GM21381 (cell line): ENCODE measurements around the gene SLC17A5.
"Not testable (repeated sequence)": the region's sequence is repeated elsewhere in the genome, so short reads cannot be mapped to it uniquely, and the experiment has no call there.

Experiments used
- ATAC-seq: cut with Tn5 transposase; IDR thresholded peaks from one replicate; pipeline ENCODE4 v1.9.1; 2021; ENCODE audit warnings: mild to moderate bottlenecking, moderate library complexity; ENCODE audit not compliant: unreplicated experiment

SLC17A5 gene

GRCh38 chr6:73623480-73623879, 30.3 kb downstream of the SLC17A5 start:
- ATAC-seq = not testable (repeated sequence)

GRCh38 chr6:73618082-73618481, 35.7 kb downstream of the SLC17A5 start:
- ATAC-seq = not testable (repeated sequence)

GRCh38 chr6:73614802-73615201, 39.0 kb downstream of the SLC17A5 start:
- ATAC-seq = no peak

DNA sequence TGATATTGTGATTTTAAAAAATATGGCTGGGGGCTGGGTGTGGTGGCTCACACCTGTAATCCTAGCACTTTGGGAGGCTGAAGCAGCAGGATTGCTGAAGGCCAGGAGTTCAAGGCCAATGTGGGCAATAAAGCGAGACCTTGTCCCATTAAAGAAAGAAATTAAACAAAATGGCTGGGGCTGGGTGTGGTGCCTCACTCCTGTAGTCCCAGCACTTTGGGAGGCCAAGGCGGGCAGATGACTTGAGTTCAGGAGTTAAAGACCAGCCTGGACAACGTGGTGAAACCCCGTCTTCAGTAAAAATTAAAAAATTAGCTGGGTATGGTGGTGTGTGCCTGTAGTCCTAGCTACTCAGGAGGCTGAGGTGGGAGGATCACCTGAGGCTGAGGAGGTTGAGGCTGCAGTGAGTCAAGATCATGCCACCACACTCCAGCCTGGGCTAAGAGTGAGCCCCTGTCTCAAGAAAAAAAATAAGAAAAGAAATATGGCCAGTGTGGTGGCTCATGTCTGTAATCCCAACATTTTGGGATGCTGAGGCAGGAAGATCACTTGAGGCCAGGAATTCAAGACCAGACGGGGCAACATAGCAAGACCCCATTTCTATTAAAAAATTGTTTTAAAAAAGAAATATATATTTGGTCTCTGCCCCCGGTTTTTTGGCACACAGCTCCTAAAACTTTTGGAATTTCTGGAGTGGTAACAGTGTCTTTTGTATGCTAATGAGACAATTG, 39.8 kb downstream of the SLC17A5 start:
- no peak for ATAC-seq

- ATAC-seq = no peak
Observed at GRCh38 chr6:73612611-73613010, 41.2 kb downstream of the SLC17A5 start.

GRCh38 chr6:73610444-73611275, 43.1 kb downstream of the SLC17A5 start:
- ATAC-seq = no peak

DNA sequence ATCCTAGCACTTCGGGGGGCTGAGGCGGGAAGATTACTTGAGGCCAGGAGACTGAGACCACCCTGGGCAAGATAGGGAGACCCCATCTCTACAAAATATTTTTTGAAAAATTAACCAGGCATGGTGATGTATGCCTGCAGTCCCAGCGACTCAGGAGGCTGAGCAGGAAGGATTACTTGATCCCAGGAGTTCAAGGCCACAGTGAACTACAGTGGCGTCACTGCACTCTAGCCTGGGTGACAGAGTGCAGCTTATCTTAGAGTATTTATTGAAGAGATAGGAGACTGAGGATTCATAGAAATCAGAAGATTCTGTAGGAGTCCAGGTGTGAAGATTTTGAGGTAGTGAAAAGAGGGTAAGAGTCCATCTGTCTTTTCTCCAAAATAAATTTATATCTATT, 45.0 kb downstream of the SLC17A5 start:
- no peak for ATAC-seq

DNA sequence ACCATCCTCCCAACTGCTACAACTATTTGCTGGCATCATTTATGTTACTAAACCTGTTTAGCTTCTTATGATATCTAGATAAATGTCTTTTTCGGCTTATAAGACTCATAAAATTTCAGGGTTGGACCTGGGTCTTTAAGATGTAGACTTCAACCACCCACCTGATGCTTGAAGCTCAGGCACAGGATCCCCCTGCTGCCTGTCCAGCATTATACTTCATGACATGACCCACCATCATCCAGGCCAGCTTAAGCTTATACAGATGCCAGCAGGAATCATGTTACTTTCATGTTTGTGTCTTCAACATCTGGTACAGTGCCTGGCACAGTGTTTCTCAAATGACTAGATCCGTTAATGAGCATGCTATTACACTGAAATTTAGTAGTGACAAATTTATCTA, 47.4 kb downstream of the SLC17A5 start:
- no peak for ATAC-seq

DNA sequence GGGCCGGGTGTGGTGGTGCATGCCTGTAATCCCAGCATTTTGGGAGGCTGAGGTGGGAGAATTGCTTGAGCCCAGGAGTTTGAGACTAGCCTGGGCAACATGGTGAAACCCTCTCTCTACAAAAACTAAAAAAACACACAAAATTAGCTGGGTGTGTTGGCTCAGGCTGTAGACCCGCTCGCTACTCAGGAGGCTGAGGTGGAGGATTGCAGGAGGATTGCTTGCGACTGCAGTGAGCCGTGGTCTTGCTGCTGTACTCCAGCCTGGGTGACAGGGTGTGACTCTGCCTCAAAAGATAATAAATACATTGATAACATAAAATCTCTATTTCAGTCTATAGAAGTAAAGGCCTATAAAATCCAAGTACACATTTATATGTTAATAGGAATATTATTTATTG, 49.3 kb downstream of the SLC17A5 start:
- ATAC-seq = no peak

- no peak for ATAC-seq
Observed at GRCh38 chr6:73604020-73604419, 49.8 kb downstream of the SLC17A5 start.

- ATAC-seq = peak; percentile 3
Observed at GRCh38 chr6:73586416-73586974, 67.3 kb downstream of the SLC17A5 start.

DNA sequence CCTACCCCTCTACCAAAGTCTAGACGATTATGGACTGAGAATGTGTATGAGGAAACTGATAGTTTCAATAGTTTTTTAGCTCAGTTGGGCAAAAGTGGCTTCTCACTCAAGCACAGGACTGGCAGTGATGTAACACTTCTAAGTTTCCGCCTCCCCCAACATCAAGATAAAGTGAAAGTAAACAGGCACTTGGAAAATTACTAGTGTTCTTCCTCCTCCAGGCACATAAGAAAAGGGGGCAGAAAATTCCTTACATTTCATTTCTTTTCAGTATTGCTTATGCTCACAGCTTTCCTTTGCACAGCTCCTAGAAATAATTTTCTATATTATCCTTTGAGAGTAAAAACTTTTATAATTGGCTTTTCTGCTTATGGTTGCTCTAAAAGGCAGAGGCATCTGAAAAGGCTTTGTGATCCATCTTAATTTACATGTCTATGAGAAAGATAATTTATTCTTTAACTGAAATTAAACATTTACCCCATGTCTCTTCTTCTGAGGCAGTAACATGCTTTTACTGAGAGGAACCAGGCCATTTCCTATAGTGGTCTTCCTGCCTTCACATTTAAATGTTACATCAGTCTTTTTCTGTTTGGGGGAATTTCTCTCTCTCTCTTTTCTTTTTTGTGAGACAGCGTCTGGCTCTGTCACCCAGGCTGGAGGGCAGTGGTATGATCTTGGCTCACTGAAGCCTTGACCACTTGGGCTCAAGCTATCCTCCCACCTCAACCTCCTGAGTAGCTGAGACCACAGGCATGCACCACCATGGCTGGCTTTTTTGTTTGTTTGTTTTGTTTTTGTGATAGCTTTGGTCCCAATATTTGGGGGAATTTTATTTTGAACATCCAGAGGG, 68.0 kb downstream of the SLC17A5 start:
- peak; percentile 83 for ATAC-seq

DNA sequence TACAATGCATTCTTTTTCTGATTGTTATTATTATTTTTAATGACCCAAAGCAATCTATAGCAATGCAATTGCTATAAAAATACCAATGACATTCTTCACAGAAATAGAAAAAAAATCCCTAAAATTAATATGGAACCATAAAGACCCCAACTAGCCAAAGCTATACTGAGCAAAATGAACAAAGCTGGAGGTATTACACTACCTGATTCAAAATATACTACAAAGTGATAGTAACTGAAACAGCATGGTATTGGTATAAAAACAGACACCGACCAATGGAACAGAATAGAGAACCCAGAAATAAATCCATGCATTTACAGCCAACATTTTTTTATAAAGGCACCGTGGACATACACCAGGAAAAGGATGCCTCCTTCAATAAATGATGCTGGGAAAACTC, 72.5 kb downstream of the SLC17A5 start:
- no peak for ATAC-seq

DNA sequence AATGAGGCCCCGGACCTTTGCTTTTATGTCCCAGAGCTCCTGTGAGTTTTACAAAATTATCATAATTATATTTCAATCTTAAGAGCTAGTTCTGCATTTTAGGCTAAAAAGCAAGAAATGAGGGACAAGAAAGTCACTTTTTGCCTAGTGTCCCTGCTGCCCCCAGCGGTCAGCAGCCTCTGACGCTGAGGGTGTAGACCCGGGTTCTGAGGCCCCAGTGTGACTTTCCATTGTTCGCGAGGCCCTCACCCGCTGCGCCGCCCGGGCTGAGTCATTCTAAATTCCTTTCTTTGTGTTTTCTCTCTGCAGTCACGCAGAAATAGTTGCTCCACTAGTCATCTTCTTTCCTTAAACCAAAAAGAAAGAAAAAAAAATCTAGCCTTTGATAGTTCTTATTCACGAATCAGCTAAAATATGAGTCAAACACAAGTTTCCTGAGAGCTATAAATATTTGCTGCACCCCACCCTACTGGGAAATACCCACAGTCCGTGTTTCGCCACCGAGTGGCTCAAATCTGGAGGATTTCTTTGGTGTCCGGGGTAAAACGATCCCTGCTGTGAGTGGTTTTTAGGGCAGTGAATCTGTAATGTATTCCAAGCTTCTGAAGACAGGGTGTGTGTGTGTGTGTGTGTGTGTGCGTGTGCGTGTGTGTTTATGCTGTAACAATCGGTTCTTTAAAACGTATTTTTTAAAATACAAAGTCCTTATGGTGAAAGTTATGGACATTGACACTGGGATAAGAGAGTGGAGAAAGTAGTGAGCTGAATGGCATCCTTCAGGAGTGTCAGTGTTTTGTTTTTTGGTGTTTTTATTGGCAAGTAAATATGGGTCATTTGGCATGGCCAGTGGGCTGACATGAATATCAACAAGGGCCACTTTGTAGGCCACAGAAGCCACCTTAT, 73.3 kb downstream of the SLC17A5 start:
- ATAC-seq = peak; percentile 73

- ATAC-seq = peak; percentile 39
Observed at GRCh38 chr6:73579851-73580246, 73.9 kb downstream of the SLC17A5 start.

DNA sequence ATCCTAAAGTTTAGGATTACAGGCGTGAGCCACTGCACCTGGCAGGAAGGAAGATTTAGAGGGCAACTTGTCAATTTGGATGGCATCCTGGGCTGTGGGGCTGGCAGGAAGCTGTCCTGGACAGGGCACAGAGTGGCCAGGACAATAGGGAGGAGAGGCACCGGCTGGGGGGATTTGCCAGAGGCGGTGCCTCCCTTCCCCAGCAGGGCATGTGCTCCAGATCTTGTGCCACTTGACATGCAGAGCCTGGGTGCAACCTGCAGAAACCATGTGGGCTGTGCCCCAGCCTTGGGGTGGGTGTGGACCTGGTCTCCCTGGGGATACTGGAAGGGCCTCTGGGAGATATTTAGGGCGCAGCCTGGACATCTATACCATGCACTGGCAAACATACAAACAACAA, 74.4 kb downstream of the SLC17A5 start:
- peak; percentile 3 for ATAC-seq

DNA sequence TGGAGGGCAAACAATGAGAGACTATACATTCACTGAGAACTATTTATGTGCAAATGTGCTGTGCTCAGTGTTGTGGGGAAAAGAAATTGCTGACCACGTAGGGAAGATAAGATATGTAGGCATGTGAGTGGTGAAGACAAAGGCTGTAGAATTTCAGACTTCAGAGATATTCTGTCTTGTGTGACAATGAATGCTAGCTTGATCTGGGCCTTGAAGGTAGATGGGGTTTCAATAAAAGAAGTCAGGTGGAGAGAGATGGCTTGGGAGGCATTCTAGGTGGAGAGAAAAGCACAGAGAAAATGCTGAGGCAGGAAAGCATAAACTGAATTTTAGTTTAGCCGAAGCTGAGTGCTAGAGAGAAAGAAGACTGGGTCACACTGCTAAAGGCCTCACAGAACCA, 76.1 kb downstream of the SLC17A5 start:
- ATAC-seq = no peak

GRCh38 chr6:73572531-73572930, 81.3 kb downstream of the SLC17A5 start:
- ATAC-seq = not testable (repeated sequence)

DNA sequence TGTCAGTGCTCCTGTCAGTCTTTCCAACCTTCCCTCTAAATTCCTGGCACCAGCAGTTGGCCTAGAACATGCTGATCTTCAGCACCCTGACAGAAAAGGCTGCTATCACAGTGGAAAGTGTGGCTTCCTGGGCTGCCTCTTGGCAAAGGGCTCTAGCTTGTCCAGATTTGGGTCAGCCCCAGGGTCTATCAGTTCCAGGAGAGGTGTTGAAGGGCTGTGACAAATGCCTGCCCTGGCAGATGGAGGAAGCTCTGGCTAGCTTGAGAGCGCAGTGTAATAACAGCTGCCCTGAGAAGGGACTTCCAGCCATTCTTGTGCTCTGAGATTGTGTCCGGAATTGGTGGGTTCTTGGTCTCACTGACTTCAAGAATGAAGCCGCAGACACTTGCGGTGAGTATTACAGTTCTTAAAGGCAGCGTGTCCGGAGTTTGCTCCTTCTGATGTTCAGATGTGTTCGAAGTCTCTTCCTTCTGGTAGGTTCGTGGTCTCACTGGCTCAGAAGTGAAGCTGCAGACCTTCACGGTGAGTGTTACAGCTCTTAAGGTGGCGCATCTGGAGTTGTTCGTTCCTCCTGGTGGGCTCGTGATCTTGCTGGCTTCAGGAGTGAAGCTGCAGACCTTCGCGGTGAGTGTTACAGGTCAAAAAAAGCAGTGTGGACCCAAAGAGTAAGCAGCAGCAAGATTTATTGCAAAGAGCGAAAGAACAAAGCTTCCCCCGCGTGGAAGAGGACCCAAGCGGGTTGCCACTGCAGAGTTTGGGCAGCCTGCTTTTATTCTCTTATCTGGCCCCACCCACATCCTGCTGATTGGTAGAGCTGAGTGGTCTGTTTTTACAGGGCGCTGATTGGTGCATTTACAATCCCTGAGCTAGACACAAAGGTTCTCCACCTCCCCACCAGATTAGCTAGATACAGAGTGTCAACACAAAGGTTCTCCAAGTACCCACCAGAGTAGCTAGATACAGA, 82.3 kb downstream of the SLC17A5 start:
- not testable (repeated sequence) for ATAC-seq
